Mesendoderm (in vitro differentiated cells): ENCODE measurements around the gene SCAMP2.

Source experiments
- DNase-seq: peaks from one replicate; pipeline ENCODE4 v3.0.0; 2013
- H2AK5ac ChIP-seq: 2 replicates; pipeline ENCODE4 v1.6.1; 2013; ENCODE audit warnings: low read length, inconsistent platforms
- H2BK120ac ChIP-seq: 2 replicates; pipeline ENCODE4 v1.6.1; 2013; ENCODE audit warnings: low read depth, mild to moderate bottlenecking, low read length, moderate library complexity, mixed read lengths
- H2BK15ac ChIP-seq: replicated peaks from 2 replicates; pipeline ENCODE4 v1.6.1; 2013; ENCODE audit warnings: low read depth, mild to moderate bottlenecking, moderate library complexity
- H2BK5ac ChIP-seq: 2 replicates; pipeline ENCODE4 v1.6.1; 2013; ENCODE audit warnings: low read length, inconsistent platforms
- H3K18ac ChIP-seq: 2 replicates; pipeline ENCODE4 v1.6.1; 2013; ENCODE audit warnings: mild to moderate bottlenecking, low read length, mixed read lengths
- H3K23ac ChIP-seq: one replicate; pipeline ENCODE4 v1.6.1; 2013; ENCODE audit warnings: low read length
- H3K27ac ChIP-seq: 2 replicates; pipeline ENCODE4 v1.5.1; 2013; ENCODE audit warnings: low read depth, mild to moderate bottlenecking, inconsistent platforms, low read length, moderate library complexity
- H3K27me3 ChIP-seq: 2 replicates; pipeline ENCODE4 v1.6.1; 2013; ENCODE audit warnings: low read length, control low read depth, mild to moderate bottlenecking, inconsistent platforms; ENCODE audit not compliant: insufficient read depth, poor library complexity
- H3K36me3 ChIP-seq: 2 replicates; pipeline ENCODE4 v1.6.1; 2013; ENCODE audit warnings: low read length, inconsistent platforms; ENCODE audit not compliant: control insufficient read depth, insufficient read depth
- H3K4ac ChIP-seq: one replicate; pipeline ENCODE4 v1.6.1; 2013; ENCODE audit warnings: low read depth, mild to moderate bottlenecking, low read length, moderate library complexity
- H3K4me1 ChIP-seq: 2 replicates; pipeline ENCODE4 v1.6.1; 2013; ENCODE audit warnings: low read depth, low read length, inconsistent platforms; ENCODE audit not compliant: control insufficient read depth
- H3K4me2 ChIP-seq: 2 replicates; pipeline ENCODE4 v1.6.1; 2013; ENCODE audit warnings: low read length
- H3K4me3 ChIP-seq: 2 replicates; pipeline ENCODE4 v1.5.1; 2013; ENCODE audit warnings: mild to moderate bottlenecking, low read length
- H3K56ac ChIP-seq: one replicate; pipeline ENCODE4 v1.6.1; 2013; ENCODE audit warnings: low read length
- H3K79me1 ChIP-seq: 2 replicates; pipeline ENCODE4 v1.6.1; 2013; ENCODE audit warnings: low read length, inconsistent platforms
- H3K79me2 ChIP-seq: 2 replicates; pipeline ENCODE4 v1.6.1; 2013; ENCODE audit warnings: mild to moderate bottlenecking, low read length; ENCODE audit not compliant: control insufficient read depth, insufficient read depth
- H3K9ac ChIP-seq: 2 replicates; pipeline ENCODE4 v1.6.1; 2013; ENCODE audit warnings: low read length, inconsistent platforms
- H4K5ac ChIP-seq: one replicate; pipeline ENCODE4 v1.6.1; 2013; ENCODE audit warnings: low read length
- H4K8ac ChIP-seq: one replicate; pipeline ENCODE4 v1.6.1; 2013; ENCODE audit warnings: low read depth, mild to moderate bottlenecking, control low read depth, low read length, moderate library complexity
- WGBS: extraction: QIAGEN DNeasy Blood & Tissue Kit; methylation state at CpG from one replicate; pipeline ENCODE4 v1.1.7; 2013; ENCODE audit warnings: low lambda C conversion rate, missing lambda C conversion rate; ENCODE audit not compliant: insufficient coverage; ENCODE audit errors: extremely low coverage; 5-methylcytosine and 5-hydroxymethylcytosine counted together

The SCAMP2 gene

GRCh38 chr15:74799856-74800558 is 73.2 kb downstream of the SCAMP2 start:
- DNase-seq: peak; percentile 72

GRCh38 chr15:74799255-74799855 is 73.8 kb downstream of the SCAMP2 start:
- H3K4ac ChIP-seq: no peak overlapping the region
- H3K79me2 ChIP-seq: no peaks in the 10 kb centered on the region
- no peak overlapping the region for H3K18ac ChIP-seq
- H2BK15ac ChIP-seq: no peak overlapping the region
- H2BK120ac ChIP-seq: no peak overlapping the region
- no peak overlapping the region for H2BK5ac ChIP-seq
- H3K36me3 ChIP-seq: peaks cover 11% of the 10 kb centered on the region
- H2AK5ac ChIP-seq: no peak overlapping the region
- H3K4me1 ChIP-seq: no peaks in the 10 kb centered on the region
- WGBS: no CpG with 5 or more reads among the region's 16 CpGs
- H4K8ac ChIP-seq: no peak overlapping the region
- H3K4me3 ChIP-seq: no peak overlapping the region
- no peaks in the 10 kb centered on the region for H3K27me3 ChIP-seq
- H3K4me2 ChIP-seq: no peak overlapping the region
- H3K27ac ChIP-seq: no peak overlapping the region
- no peak overlapping the region for H4K5ac ChIP-seq
- no peak overlapping the region for H3K56ac ChIP-seq
- H3K9ac ChIP-seq: no peak overlapping the region
- no peak overlapping the region for H3K23ac ChIP-seq
- DNase-seq: no peak
- H3K79me1 ChIP-seq: peaks cover 2% of the 10 kb centered on the region

More at GRCh38 chr15:74799856-74800558, 73.2 kb downstream of the SCAMP2 start:
- Histone ChIP-seq H3K23ac (no peak overlapping the region), H3K18ac (no peak overlapping the region), H3K9ac (no peak overlapping the region), H3K27me3 (no peaks in the 10 kb centered on the region), H2BK120ac (no peak overlapping the region), H2BK15ac (no peak overlapping the region), H3K4me1 (no peaks in the 10 kb centered on the region), H3K4ac (no peak overlapping the region), H2BK5ac (no peak overlapping the region), H3K79me1 (no peaks in the 10 kb centered on the region), H3K79me2 (no peaks in the 10 kb centered on the region), H2AK5ac (no peak overlapping the region), H3K4me3 (no peak overlapping the region), H3K27ac (no peak overlapping the region), H4K5ac (no peak overlapping the region), H3K4me2 (no peak overlapping the region), H4K8ac (no peak overlapping the region), H3K36me3 (peaks cover 11% of the 10 kb centered on the region), H3K56ac (no peak overlapping the region)
- no CpG with 5 or more reads among the region's 18 CpGs for WGBS

DNA sequence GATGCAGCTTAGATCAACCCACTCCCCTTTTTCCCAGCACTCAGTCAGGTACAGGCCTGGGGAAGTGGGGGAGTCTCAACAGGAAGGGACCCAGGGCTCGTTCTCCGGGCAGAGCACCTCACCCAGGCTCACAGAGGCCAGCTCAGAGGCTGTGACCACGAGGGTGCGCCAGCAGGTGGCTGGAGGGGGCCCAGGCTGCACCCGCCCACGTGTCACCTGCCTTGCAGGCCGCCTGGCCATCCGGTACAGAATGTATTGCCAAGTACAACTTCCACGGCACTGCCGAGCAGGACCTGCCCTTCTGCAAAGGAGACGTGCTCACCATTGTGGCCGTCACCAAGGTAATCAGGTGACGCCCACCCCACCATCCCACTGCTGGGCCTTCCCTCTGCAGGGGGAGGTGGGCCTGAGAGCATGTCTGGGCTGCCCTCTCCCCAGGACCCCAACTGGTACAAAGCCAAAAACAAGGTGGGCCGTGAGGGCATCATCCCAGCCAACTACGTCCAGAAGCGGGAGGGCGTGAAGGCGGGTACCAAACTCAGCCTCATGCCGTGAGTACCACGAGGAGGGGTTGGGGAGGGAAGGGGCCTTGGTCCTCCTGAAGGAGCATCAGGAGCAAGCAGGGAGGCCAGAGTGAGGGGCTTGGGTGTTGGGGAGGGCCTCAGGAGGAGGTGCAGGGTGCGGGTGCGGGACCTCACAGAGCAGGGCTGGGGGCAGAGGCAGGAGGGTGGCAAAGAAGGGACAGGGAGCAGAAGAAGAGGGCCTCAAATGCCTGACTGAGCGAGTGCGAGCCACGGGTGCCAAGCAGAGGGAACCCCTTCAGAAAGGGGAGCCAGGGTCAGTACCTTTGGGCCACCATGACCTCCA is 74.5 kb downstream of the SCAMP2 start:
- H4K8ac ChIP-seq: no peak overlapping the region
- no peak overlapping the region for H3K18ac ChIP-seq
- no peak overlapping the region for H2BK15ac ChIP-seq
- H3K79me2 ChIP-seq: no peaks in the 10 kb centered on the region
- peaks cover 8% of the 10 kb centered on the region for H3K36me3 ChIP-seq
- no peak overlapping the region for H2BK120ac ChIP-seq
- H3K4me2 ChIP-seq: no peak overlapping the region
- H3K4me1 ChIP-seq: no peaks in the 10 kb centered on the region
- H3K79me1 ChIP-seq: peaks cover 2% of the 10 kb centered on the region
- no peaks in the 10 kb centered on the region for H3K27me3 ChIP-seq
- no CpG with 5 or more reads among the region's 25 CpGs for WGBS
- no peak overlapping the region for H3K56ac ChIP-seq
- DNase-seq: no peak
- H2BK5ac ChIP-seq: no peak overlapping the region
- no peak overlapping the region for H3K23ac ChIP-seq
- H3K4ac ChIP-seq: no peak overlapping the region
- no peak overlapping the region for H3K9ac ChIP-seq
- H2AK5ac ChIP-seq: no peak overlapping the region
- no peak overlapping the region for H3K4me3 ChIP-seq
- H3K27ac ChIP-seq: no peak overlapping the region
- no peak overlapping the region for H4K5ac ChIP-seq

GRCh38 chr15:74795966-74796625 is 77.1 kb downstream of the SCAMP2 start:
- H3K79me2 ChIP-seq: peaks cover 5% of the 10 kb centered on the region
- H3K4ac ChIP-seq: no peak overlapping the region
- H4K8ac ChIP-seq: no peak overlapping the region
- no peak overlapping the region for H3K56ac ChIP-seq
- H2BK15ac ChIP-seq: no peak overlapping the region
- H2BK5ac ChIP-seq: no peak overlapping the region
- H3K4me3 ChIP-seq: no peak overlapping the region
- H3K27ac ChIP-seq: no peak overlapping the region
- H3K36me3 ChIP-seq: no peaks in the 10 kb centered on the region
- H3K79me1 ChIP-seq: peaks cover 11% of the 10 kb centered on the region
- no peak overlapping the region for H3K18ac ChIP-seq
- H2AK5ac ChIP-seq: no peak overlapping the region
- no peak overlapping the region for H4K5ac ChIP-seq
- no CpG with 5 or more reads among the region's 14 CpGs for WGBS
- H3K9ac ChIP-seq: no peak overlapping the region
- H2BK120ac ChIP-seq: no peak overlapping the region
- H3K27me3 ChIP-seq: no peaks in the 10 kb centered on the region
- no peak for DNase-seq
- no peak overlapping the region for H3K23ac ChIP-seq
- no peaks in the 10 kb centered on the region for H3K4me1 ChIP-seq
- no peak overlapping the region for H3K4me2 ChIP-seq

DNA sequence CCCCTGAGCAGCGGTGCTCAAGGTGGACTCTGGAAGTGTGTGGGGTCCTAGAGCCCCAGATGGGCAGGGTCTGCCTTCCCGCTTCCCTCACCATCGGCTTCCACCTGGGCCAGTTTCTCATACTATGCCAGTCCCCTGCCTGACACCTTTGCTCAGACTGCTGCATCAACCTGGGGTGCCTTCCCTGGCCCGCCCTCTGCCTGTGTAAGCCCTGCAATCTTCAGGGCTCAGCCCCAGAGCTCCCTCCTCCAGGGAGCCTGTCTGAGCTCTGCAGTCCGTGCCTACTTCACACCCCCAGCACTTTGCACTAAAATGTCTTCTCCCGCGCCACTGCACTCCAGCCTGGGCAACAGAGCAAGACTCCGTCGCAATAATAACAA is 78.2 kb downstream of the SCAMP2 start:
- Histone ChIP-seq H3K23ac (no peak overlapping the region), H3K36me3 (no peaks in the 10 kb centered on the region), H3K4ac (no peak overlapping the region), H4K8ac (no peak overlapping the region), H3K4me2 (no peak overlapping the region), H2BK15ac (no peak overlapping the region), H3K79me1 (peaks cover 18% of the 10 kb centered on the region), H3K79me2 (peaks cover 6% of the 10 kb centered on the region), H3K27ac (no peak overlapping the region), H3K4me3 (no peak overlapping the region), H3K56ac (no peak overlapping the region), H4K5ac (no peak overlapping the region), H2BK120ac (no peak overlapping the region), H3K4me1 (no peaks in the 10 kb centered on the region), H3K9ac (no peak overlapping the region), H3K27me3 (no peaks in the 10 kb centered on the region), H2AK5ac (no peak overlapping the region), H2BK5ac (no peak overlapping the region), H3K18ac (no peak overlapping the region)
- WGBS: no CpG with 5 or more reads among the region's 9 CpGs
- DNase-seq: no peak
